ENCODE results near the gene IGHMBP2. TPM values are rescaled to one million over a fixed set of nuclear protein-coding genes. Genes with fewer than 3 reads are reported as not detected.
A peak's percentile ranks its signal among the peaks of the same experiment; 100 is the strongest.

IGHMBP2 gene
- total and polyA plus RNA-seq, 2 donors from 2014 or later, result 8.8 to 19.6 TPM

GRCh38 chr11:68900835-68901381, 2.8 kb upstream of the IGHMBP2 start:
- H3K4me3 ChIP-seq (ENCODE audit: low read length in 3 of 3), result no peak overlapping the region
- H3K4me1 ChIP-seq (ENCODE audit: control insufficient read depth in 2 of 3, insufficient read depth in 2 of 3, low read depth in 1 of 3, low read length in 3 of 3), result peaks cover 0 to 15% (median 14%) of the 10 kb centered on the region in 3 donors
- H3K27me3 ChIP-seq (ENCODE audit: control insufficient read depth, insufficient read depth, low read length), result no peaks in the 10 kb centered on the region
- no peaks in the 10 kb centered on the region for H3K9me3 ChIP-seq (ENCODE audit: control insufficient read depth in 2 of 3, insufficient read depth in 1 of 3, low read length in 3 of 3)
- DNase-seq, result no peak
- FAIRE-seq, result no peak
- H3K27ac ChIP-seq (ENCODE audit: low read depth in 2 of 2, low read length in 2 of 2), result no peak overlapping the region
- intact Hi-C loops (cut with DNase I), result no loop called here
- H3K9ac ChIP-seq (ENCODE audit: low read length in 3 of 3), result no peak overlapping the region
- no peak for TF ChIP-seq CTCF (IDR thresholded peaks at IDR 0.05; ENCODE audit: borderline replicate concordance, extremely low read depth, insufficient read depth)
- peaks cover 0 to 32% (median 26%) of the 10 kb centered on the region in 3 donors for H3K36me3 ChIP-seq (ENCODE audit: control insufficient read depth in 2 of 3, insufficient read depth in 3 of 3, low read length in 3 of 3)

- intact Hi-C loops (cut with DNase I), result no loop called here
- peak overlapping the region; percentile 95 to 100 (median 98) for H3K4me3 ChIP-seq (ENCODE audit: low read length in 3 of 3)
- FAIRE-seq (no peak), DNase-seq (peak in 3 of 5 donors; percentile 35 to 81 (median 50))
- no peak for TF ChIP-seq CTCF (IDR thresholded peaks at IDR 0.05; ENCODE audit: borderline replicate concordance, extremely low read depth, insufficient read depth)
- H3K9ac ChIP-seq (ENCODE audit: low read length in 3 of 3), result peak overlapping the region; percentile 81 to 98 (median 88)
- H3K9me3 ChIP-seq (ENCODE audit: control insufficient read depth in 2 of 3, insufficient read depth in 1 of 3, low read length in 3 of 3), result no peaks in the 10 kb centered on the region
- peak overlapping the region; percentile 54 to 67 for H3K27ac ChIP-seq (ENCODE audit: low read depth in 2 of 2, low read length in 2 of 2)
- H3K27me3 ChIP-seq (ENCODE audit: control insufficient read depth, insufficient read depth, low read length), result no peaks in the 10 kb centered on the region
- H3K36me3 ChIP-seq (ENCODE audit: control insufficient read depth in 2 of 3, insufficient read depth in 3 of 3, low read length in 3 of 3), result peaks cover 0 to 17% (median 12%) of the 10 kb centered on the region in 3 donors
- peaks cover 0 to 15% (median 14%) of the 10 kb centered on the region in 3 donors for H3K4me1 ChIP-seq (ENCODE audit: control insufficient read depth in 2 of 3, insufficient read depth in 2 of 3, low read depth in 1 of 3, low read length in 3 of 3)
These were observed 657 bp downstream of the IGHMBP2 start for GRCh38 chr11:68904248-68904847.

GRCh38 chr11:68905421-68906360, 2.0 kb downstream of the IGHMBP2 start:
- intact Hi-C loops (cut with DNase I), result no loop called here
- Histone ChIP-seq H3K4me3 (ENCODE audit: low read length in 3 of 3) (peak overlapping the region in 1 of 3 donors; percentile 100), H3K27ac (ENCODE audit: low read depth in 2 of 2, low read length in 2 of 2) (no peak overlapping the region), H3K9ac (ENCODE audit: low read length in 3 of 3) (no peak overlapping the region), H3K27me3 (ENCODE audit: control insufficient read depth, insufficient read depth, low read length) (no peaks in the 10 kb centered on the region), H3K9me3 (ENCODE audit: control insufficient read depth in 2 of 3, insufficient read depth in 1 of 3, low read length in 3 of 3) (no peaks in the 10 kb centered on the region), H3K36me3 (ENCODE audit: control insufficient read depth in 2 of 3, insufficient read depth in 3 of 3, low read length in 3 of 3) (peaks cover 2 to 21% (median 10%) of the 10 kb centered on the region in 3 donors), H3K4me1 (ENCODE audit: control insufficient read depth in 2 of 3, insufficient read depth in 2 of 3, low read depth in 1 of 3, low read length in 3 of 3) (peaks cover 0 to 15% (median 14%) of the 10 kb centered on the region in 3 donors)
- TF ChIP-seq CTCF (IDR thresholded peaks at IDR 0.05; ENCODE audit: borderline replicate concordance, extremely low read depth, insufficient read depth), result no peak
- FAIRE-seq (no peak), DNase-seq (peak in 1 of 5 donors; percentile 44)
